Kidney capillary endothelial cell (primary cell): ENCODE results near the gene UBASH3B.
"Not testable (repeated sequence)": the region's sequence is repeated elsewhere in the genome, so short reads cannot be mapped to it uniquely, and the experiment has no call there.

ENCODE experiments used
- DNase-seq: peaks from one replicate; pipeline ENCODE4 v3.0.0-alpha.2; 2018; ENCODE audit warnings: low spot score

Gene UBASH3B

GRCh38 chr11:122655527-122656072, at the start of gene UBASH3B:
UBASH3B (plus strand) TSS chr11:122655722; CDS start chr11:122656050, 328 bp downstream.
- DNase-seq, result peak; percentile 87

- not testable (repeated sequence) for DNase-seq
Observed at GRCh38 chr11:122607162-122607561, 48.4 kb upstream of the UBASH3B start.

GRCh38 chr11:122612123-122612824, 43.2 kb upstream of the UBASH3B start:
- no peak for DNase-seq

- DNase-seq, result no peak
Observed at GRCh38 chr11:122616718-122617117, 38.8 kb upstream of the UBASH3B start.

GRCh38 chr11:122617297-122617696, 38.2 kb upstream of the UBASH3B start:
- DNase-seq, result no peak

GRCh38 chr11:122617926-122618325, 37.6 kb upstream of the UBASH3B start:
- no peak for DNase-seq

- DNase-seq, result no peak
Observed at GRCh38 chr11:122618927-122619326, 36.6 kb upstream of the UBASH3B start.

- no peak for DNase-seq
Observed at GRCh38 chr11:122619757-122620156, 35.8 kb upstream of the UBASH3B start.

GRCh38 chr11:122625501-122625900, 30.0 kb upstream of the UBASH3B start:
- not testable (repeated sequence) for DNase-seq

GRCh38 chr11:122625976-122626665, 29.4 kb upstream of the UBASH3B start:
- no peak for DNase-seq

- no peak for DNase-seq
Observed at GRCh38 chr11:122627745-122628144, 27.8 kb upstream of the UBASH3B start.

- DNase-seq, result peak; percentile 63
Observed at GRCh38 chr11:122628810-122629555, 26.5 kb upstream of the UBASH3B start.

GRCh38 chr11:122632181-122632824, 23.2 kb upstream of the UBASH3B start:
- no peak for DNase-seq

- DNase-seq, result no peak
Observed at GRCh38 chr11:122633219-122633829, 22.2 kb upstream of the UBASH3B start.

GRCh38 chr11:122634501-122634900, 21.0 kb upstream of the UBASH3B start:
- no peak for DNase-seq

- no peak for DNase-seq
Observed at GRCh38 chr11:122637541-122637940, 18.0 kb upstream of the UBASH3B start.

- DNase-seq, result no peak
Observed at GRCh38 chr11:122642472-122642922, 13.0 kb upstream of the UBASH3B start.

- no peak for DNase-seq
Observed at GRCh38 chr11:122642971-122643370, 12.6 kb upstream of the UBASH3B start.

GRCh38 chr11:122645847-122646246, 9.7 kb upstream of the UBASH3B start:
- DNase-seq, result no peak

- no peak for DNase-seq
Observed at GRCh38 chr11:122646549-122647340, 8.8 kb upstream of the UBASH3B start.
